ENCODE data around the gene WWOX. TPM values are rescaled to one million over a fixed set of nuclear protein-coding genes. Genes with fewer than 3 reads are reported as not detected.

Gene WWOX
- total RNA-seq, 1 experiment from 2014 or later = 15.6 TPM

DNA sequence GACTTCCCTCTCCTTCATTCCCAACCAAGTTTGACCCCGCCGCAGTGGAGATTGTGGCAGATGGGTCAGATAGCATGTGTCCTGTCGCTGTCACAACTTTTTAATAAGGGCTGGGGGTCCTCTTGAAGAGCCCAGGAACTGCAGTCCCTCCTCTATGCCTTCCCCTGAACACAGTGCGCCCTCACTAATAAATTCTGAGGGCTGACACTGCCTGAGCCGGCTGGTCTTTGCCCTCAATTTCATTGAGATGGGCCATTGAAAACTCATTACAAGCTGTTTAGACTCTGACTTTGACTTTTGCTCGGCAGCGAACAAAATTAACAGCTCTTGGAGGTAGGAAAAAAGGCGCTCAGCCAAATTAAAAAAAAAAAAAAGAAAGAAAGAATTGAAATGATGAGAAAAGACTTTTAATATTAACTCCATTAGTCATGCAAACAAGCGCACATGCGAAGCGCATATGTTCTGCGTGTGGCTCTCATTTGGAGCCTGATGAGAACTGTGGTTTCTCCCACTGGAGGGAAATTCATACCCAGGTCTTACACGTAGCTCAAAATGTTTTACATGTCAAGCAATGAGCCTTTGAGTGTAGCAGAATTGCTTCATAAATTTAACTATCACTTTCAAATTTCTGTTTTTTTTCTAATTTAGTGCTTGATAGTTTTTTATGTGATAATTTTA lies 704.7 kb downstream of the WWOX start:
- no peaks in the 10 kb centered on the region for H3K9me3 ChIP-seq (ENCODE audit: control insufficient read depth, low read depth, low read length)
- H3K14ac ChIP-seq (ENCODE audit: insufficient read depth, low read length) = no peak overlapping the region
- no peak overlapping the region for H3K27ac ChIP-seq (ENCODE audit: insufficient read length, low read depth, low read length)
- H3K4ac ChIP-seq (ENCODE audit: low read depth, low read length) = no peak overlapping the region
- H2BK5ac ChIP-seq (ENCODE audit: insufficient read length, low read length) = no peak overlapping the region
- no CpG with 5 or more reads among the region's 13 CpGs for WGBS (ENCODE audit: extremely low coverage, insufficient read length, low lambda C conversion rate)
- Mint-ChIP-seq H3K9me3 (no peaks in the 10 kb centered on the region; a peak in 1 of 5 replicates), H3K27me3 (ENCODE audit: low read depth) (no peaks in the 10 kb centered on the region), H3K4me3 (no peak overlapping the region), H3K27ac (no peak overlapping the region), H3K36me3 (ENCODE audit: insufficient read depth in 1 of 3, low read depth in 3 of 3) (no peaks in the 10 kb centered on the region), H3K4me1 (no peaks in the 10 kb centered on the region)
- H3K27me3 ChIP-seq (ENCODE audit: insufficient read depth, low read length) = no peaks in the 10 kb centered on the region
- H3K56ac ChIP-seq (ENCODE audit: insufficient read length, low read depth, low read length) = no peak overlapping the region
- H3K18ac ChIP-seq (ENCODE audit: insufficient read length, low read depth, low read length) = no peak overlapping the region
- no peak overlapping the region for H4K8ac ChIP-seq (replicated peaks; ENCODE audit: insufficient read length, low read depth, low read length)
- no peaks in the 10 kb centered on the region for H3K4me1 ChIP-seq (ENCODE audit: insufficient read depth, low read length)
- H2AK5ac ChIP-seq (ENCODE audit: insufficient read length, low read length) = no peak overlapping the region
- no peak overlapping the region for H4K91ac ChIP-seq (ENCODE audit: insufficient read length, low read depth, low read length)
- no peak overlapping the region for H3K4me2 ChIP-seq (ENCODE audit: insufficient read depth, insufficient read length, low read length)
- no peaks in the 10 kb centered on the region for H3K79me1 ChIP-seq (ENCODE audit: insufficient read depth, low read depth, low read length, poor library complexity, severe bottlenecking)
- TF ChIP-seq, protein P1, sequence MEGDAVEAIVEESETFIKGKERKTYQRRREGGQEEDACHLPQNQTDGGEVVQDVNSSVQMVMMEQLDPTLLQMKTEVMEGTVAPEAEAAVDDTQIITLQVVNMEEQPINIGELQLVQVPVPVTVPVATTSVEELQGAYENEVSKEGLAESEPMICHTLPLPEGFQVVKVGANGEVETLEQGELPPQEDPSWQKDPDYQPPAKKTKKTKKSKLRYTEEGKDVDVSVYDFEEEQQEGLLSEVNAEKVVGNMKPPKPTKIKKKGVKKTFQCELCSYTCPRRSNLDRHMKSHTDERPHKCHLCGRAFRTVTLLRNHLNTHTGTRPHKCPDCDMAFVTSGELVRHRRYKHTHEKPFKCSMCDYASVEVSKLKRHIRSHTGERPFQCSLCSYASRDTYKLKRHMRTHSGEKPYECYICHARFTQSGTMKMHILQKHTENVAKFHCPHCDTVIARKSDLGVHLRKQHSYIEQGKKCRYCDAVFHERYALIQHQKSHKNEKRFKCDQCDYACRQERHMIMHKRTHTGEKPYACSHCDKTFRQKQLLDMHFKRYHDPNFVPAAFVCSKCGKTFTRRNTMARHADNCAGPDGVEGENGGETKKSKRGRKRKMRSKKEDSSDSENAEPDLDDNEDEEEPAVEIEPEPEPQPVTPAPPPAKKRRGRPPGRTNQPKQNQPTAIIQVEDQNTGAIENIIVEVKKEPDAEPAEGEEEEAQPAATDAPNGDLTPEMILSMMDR (conservative IDR thresholded peaks at IDR 0.05) = no peak
- H3T11ph ChIP-seq (ENCODE audit: low read length) = no peak overlapping the region
- H2BK20ac ChIP-seq (ENCODE audit: low read depth, low read length, poor library complexity, severe bottlenecking) = no peak overlapping the region
- H3K79me2 ChIP-seq (ENCODE audit: insufficient read depth, low read length) = no peaks in the 10 kb centered on the region
- H2AFZ ChIP-seq (ENCODE audit: low read length) = no peak overlapping the region
- H4K5ac ChIP-seq (ENCODE audit: insufficient read length, low read depth, low read length) = no peak overlapping the region
- no peak overlapping the region for H2BK120ac ChIP-seq (ENCODE audit: low read depth, low read length, poor library complexity, severe bottlenecking)
- no peak overlapping the region for H3K23ac ChIP-seq (ENCODE audit: insufficient read length, low read depth, low read length)
- H3K23me2 ChIP-seq (ENCODE audit: insufficient read length, low read depth, low read length, poor library complexity, severe bottlenecking) = no peaks in the 10 kb centered on the region
- H2BK12ac ChIP-seq (ENCODE audit: insufficient read length, low read depth, low read length) = no peak overlapping the region
- no peak for DNase-seq
- no peaks in the 10 kb centered on the region for H4K20me1 ChIP-seq (ENCODE audit: control insufficient read depth, insufficient read depth, insufficient read length)
- no peak overlapping the region for H3K9ac ChIP-seq (ENCODE audit: extremely low read depth, insufficient read length, low read length)
- no peak overlapping the region for H2BK15ac ChIP-seq (ENCODE audit: low read depth, low read length)
